Neuronal stem cell (in vitro differentiated cells): ENCODE data around the gene SYNPO2.

Source experiments
- DNase-seq: peaks from one replicate; pipeline ENCODE4 v3.0.0-alpha.2; 2013; ENCODE audit warnings: low spot score
- H2AFZ ChIP-seq: one replicate; pipeline ENCODE4 v1.6.1; 2013; ENCODE audit warnings: mild to moderate bottlenecking, low read length, inconsistent platforms
- H2AK5ac ChIP-seq: 2 replicates; pipeline ENCODE4 v1.6.1; 2013; ENCODE audit warnings: low read depth, mild to moderate bottlenecking, inconsistent platforms, low read length, moderate library complexity, mixed read lengths
- H2BK120ac ChIP-seq: 2 replicates; pipeline ENCODE4 v1.6.1; 2013; ENCODE audit warnings: low read depth, mild to moderate bottlenecking, inconsistent platforms, low read length, moderate library complexity, mixed read lengths
- H2BK12ac ChIP-seq: one replicate; pipeline ENCODE4 v1.6.1; 2013; ENCODE audit warnings: low read length, inconsistent platforms
- H2BK15ac ChIP-seq: 2 replicates; pipeline ENCODE4 v1.6.1; 2013; ENCODE audit warnings: mild to moderate bottlenecking, low read length, inconsistent platforms, mixed read lengths
- H2BK5ac ChIP-seq: one replicate; pipeline ENCODE4 v1.6.1; 2013; ENCODE audit warnings: inconsistent platforms, mild to moderate bottlenecking, low read length, moderate library complexity
- H3K14ac ChIP-seq: one replicate; pipeline ENCODE4 v1.6.1; 2013; ENCODE audit warnings: low read length, inconsistent platforms
- H3K18ac ChIP-seq: 2 replicates; pipeline ENCODE4 v1.6.1; 2013; ENCODE audit warnings: low read length, inconsistent platforms
- H3K23ac ChIP-seq: 2 replicates; pipeline ENCODE4 v1.6.1; 2013; ENCODE audit warnings: low read depth, mild to moderate bottlenecking, mixed read lengths, low read length, inconsistent platforms; ENCODE audit not compliant: poor library complexity
- H3K27ac ChIP-seq: replicated peaks from 3 replicates; pipeline ENCODE4 v1.5.1; 2013; ENCODE audit warnings: low read length, inconsistent platforms
- H3K27me3 ChIP-seq, 3 experiments: 2 replicates each; pipeline ENCODE4 v1.6.1; 2013; ENCODE audit warnings: low read length in 3 of 3, mild to moderate bottlenecking in 2 of 3, inconsistent platforms in 1 of 3, low read depth in 1 of 3, mixed read lengths in 1 of 3, moderate library complexity in 1 of 3; ENCODE audit not compliant: control insufficient read depth in 3 of 3, insufficient read depth in 3 of 3
- H3K36me3 ChIP-seq, 2 donors: replicated peaks in 1 of 2; 2 replicates each; pipeline ENCODE4 v1.6.1; 2013; ENCODE audit warnings: low read length in 2 of 2; ENCODE audit not compliant: control insufficient read depth in 2 of 2, insufficient read depth in 2 of 2
- H3K4ac ChIP-seq: 2 replicates; pipeline ENCODE4 v1.6.1; 2013; ENCODE audit warnings: inconsistent platforms, mild to moderate bottlenecking, low read length, moderate library complexity
- H3K4me1 ChIP-seq, 2 donors: 1 replicate in 1 of 2; 2 replicates in 1 of 2; pipeline ENCODE4 v1.6.1; 2013; ENCODE audit warnings: low read length in 2 of 2, low read depth in 1 of 2; ENCODE audit not compliant: control insufficient read depth in 2 of 2, insufficient read depth in 1 of 2
- H3K4me2 ChIP-seq: one replicate; pipeline ENCODE4 v1.6.1; 2013; ENCODE audit warnings: mild to moderate bottlenecking, low read length, inconsistent platforms; ENCODE audit not compliant: insufficient read depth, poor library complexity, severe bottlenecking
- H3K4me3 ChIP-seq, 2 donors: 2 replicates each; pipeline ENCODE4 v1.5.1; 2013; ENCODE audit warnings: low read length in 2 of 2, mild to moderate bottlenecking in 2 of 2, inconsistent platforms in 1 of 2, moderate library complexity in 1 of 2
- H3K79me1 ChIP-seq: one replicate; pipeline ENCODE4 v1.6.1; 2013; ENCODE audit warnings: low read depth, mild to moderate bottlenecking, inconsistent platforms, low read length, moderate library complexity
- H3K9ac ChIP-seq: one replicate; pipeline ENCODE4 v1.6.1; 2013; ENCODE audit warnings: mild to moderate bottlenecking, low read depth, low read length, inconsistent platforms; ENCODE audit not compliant: poor library complexity
- H3K9me3 ChIP-seq, 2 donors: replicated peaks in 1 of 2; 2 replicates each; pipeline versions ENCODE3 to v1.6.1; 2013; ENCODE audit warnings: low read length in 2 of 2, mild to moderate bottlenecking in 2 of 2, inconsistent platforms in 1 of 2, low read depth in 1 of 2, mixed read lengths in 1 of 2, moderate library complexity in 1 of 2; ENCODE audit not compliant: control insufficient read depth in 2 of 2, insufficient read depth in 1 of 2
- H4K8ac ChIP-seq: one replicate; pipeline ENCODE4 v1.6.1; 2013; ENCODE audit warnings: low read depth, mild to moderate bottlenecking, inconsistent platforms, low read length, moderate library complexity
- H4K91ac ChIP-seq: one replicate; pipeline ENCODE4 v1.6.1; 2013; ENCODE audit warnings: low read length, low read depth, mild to moderate bottlenecking, inconsistent platforms; ENCODE audit not compliant: poor library complexity
- WGBS, 2 donors: extraction: QIAGEN DNeasy Blood & Tissue Kit; methylation state at CpG; one replicate each; pipeline ENCODE4 v1.1.7; 2013; ENCODE audit warnings: missing lambda C conversion rate in 2 of 2, mixed read lengths in 1 of 2; ENCODE audit not compliant: insufficient read length in 2 of 2, insufficient replicate concordance in 1 of 2; ENCODE audit errors: extremely low coverage in 2 of 2; 5-methylcytosine and 5-hydroxymethylcytosine counted together

The SYNPO2 gene

DNA sequence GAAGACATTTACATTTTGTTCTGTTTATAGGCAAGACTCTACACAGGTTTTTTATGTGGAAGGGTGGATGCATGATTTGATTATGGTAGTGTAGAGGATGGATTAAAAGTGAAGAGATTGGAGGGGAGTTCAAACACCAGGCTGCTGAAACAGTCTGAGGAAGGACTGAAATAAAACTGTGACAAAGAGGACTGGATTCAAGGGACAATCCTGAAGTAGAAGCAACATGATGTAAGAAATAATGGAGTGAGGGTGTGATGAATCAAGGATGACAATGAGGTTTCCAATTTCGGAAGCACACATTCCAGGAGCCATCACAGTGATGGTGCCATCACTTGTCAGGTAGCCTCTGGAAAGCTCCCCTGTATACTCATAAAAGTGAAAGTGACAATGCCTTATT is 103.5 kb downstream of the SYNPO2 start:
- peaks cover 0 to 8% (median 0%) of the 10 kb centered on the region in 3 experiments for H3K27me3 ChIP-seq
- no peak overlapping the region for H2AK5ac ChIP-seq
- H3K79me1 ChIP-seq, result no peaks in the 10 kb centered on the region
- no peak overlapping the region for H3K14ac ChIP-seq
- no peak overlapping the region for H3K9ac ChIP-seq
- WGBS, 2 donors, result no CpG with 5 or more reads among the region's 1 CpG
- H3K36me3 ChIP-seq, result no peaks in the 10 kb centered on the region
- H2BK15ac ChIP-seq, result no peak overlapping the region
- no peaks in the 10 kb centered on the region for H3K9me3 ChIP-seq
- H2BK12ac ChIP-seq, result no peak overlapping the region
- DNase-seq, result no peak
- H2BK5ac ChIP-seq, result no peak overlapping the region
- H3K4ac ChIP-seq, result no peak overlapping the region
- H3K4me2 ChIP-seq, result no peak overlapping the region
- no peak overlapping the region for H3K27ac ChIP-seq
- no peak overlapping the region for H3K23ac ChIP-seq
- H4K91ac ChIP-seq, result no peak overlapping the region
- no peak overlapping the region for H4K8ac ChIP-seq
- H3K18ac ChIP-seq, result no peak overlapping the region
- no peak overlapping the region for H2AFZ ChIP-seq
- H3K4me1 ChIP-seq, result no peaks in the 10 kb centered on the region
- H2BK120ac ChIP-seq, result no peak overlapping the region
- no peak overlapping the region for H3K4me3 ChIP-seq

DNA sequence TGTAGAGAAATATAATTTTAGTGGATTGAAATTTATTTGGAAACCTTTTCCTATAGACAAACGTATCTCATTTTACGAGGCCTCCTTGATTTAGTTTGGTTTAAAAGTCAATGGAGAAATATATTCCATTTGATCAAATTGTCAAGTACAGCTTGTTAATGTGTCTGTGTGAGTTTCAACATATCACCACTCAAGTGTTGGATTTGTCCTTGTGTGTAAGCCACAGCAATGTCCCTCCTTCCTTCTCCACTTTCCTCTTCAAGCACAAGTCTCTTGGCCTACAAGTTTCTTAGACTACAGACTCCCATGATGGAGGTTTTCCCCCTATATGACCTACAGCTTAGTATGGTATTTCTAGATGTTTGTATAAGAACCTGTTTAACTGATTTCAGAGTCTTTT is 104.7 kb downstream of the SYNPO2 start:
- H4K91ac ChIP-seq, result no peak overlapping the region
- WGBS, 2 donors, result no CpG with 5 or more reads among the region's 2 CpGs
- no peak overlapping the region for H3K9ac ChIP-seq

DNA sequence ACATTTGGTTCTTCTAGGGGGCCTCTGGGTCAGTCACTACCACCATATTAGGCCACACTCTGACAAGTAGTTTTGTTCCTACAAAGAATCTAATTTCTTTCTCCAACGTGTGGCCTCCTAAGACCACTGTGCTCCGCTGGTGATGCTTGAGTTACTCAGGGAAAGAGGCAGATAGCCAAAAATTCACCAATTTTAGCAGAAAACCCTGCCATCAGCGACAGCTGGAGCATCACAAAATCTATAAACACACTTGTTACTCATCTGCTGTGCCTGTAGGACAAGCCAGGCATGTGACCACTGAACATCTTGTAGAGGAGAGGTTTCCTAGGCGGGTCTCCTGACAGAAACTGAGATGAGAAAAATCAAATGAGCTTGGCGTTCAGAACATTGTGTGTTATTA is 105.4 kb downstream of the SYNPO2 start:
- Histone ChIP-seq H2BK15ac (no peak overlapping the region), H3K14ac (no peak overlapping the region), H3K9ac (no peak overlapping the region), H4K8ac (no peak overlapping the region), H3K18ac (no peak overlapping the region), H2BK12ac (no peak overlapping the region), H3K27ac (no peak overlapping the region), H3K27me3 (peaks cover 0 to 8% (median 0%) of the 10 kb centered on the region in 3 experiments), H3K9me3 (no peaks in the 10 kb centered on the region), H3K4ac (no peak overlapping the region), H2BK120ac (no peak overlapping the region), H3K79me1 (no peaks in the 10 kb centered on the region), H2AK5ac (no peak overlapping the region), H2AFZ (no peak overlapping the region), H3K4me3 (no peak overlapping the region), H3K23ac (no peak overlapping the region), H3K36me3 (no peaks in the 10 kb centered on the region), H3K4me2 (no peak overlapping the region), H4K91ac (no peak overlapping the region), H2BK5ac (no peak overlapping the region), H3K4me1 (no peaks in the 10 kb centered on the region)
- whole genome bisulfite sequencing, 2 donors, result no CpG with 5 or more reads among the region's 5 CpGs
- no peak for DNase-seq

More for the DNA sequence above, 104.7 kb downstream of the SYNPO2 start:
- Histone ChIP-seq H3K27ac (no peak overlapping the region), H3K18ac (no peak overlapping the region), H3K23ac (no peak overlapping the region), H2AFZ (no peak overlapping the region), H2BK5ac (no peak overlapping the region), H2AK5ac (no peak overlapping the region), H3K36me3 (no peaks in the 10 kb centered on the region), H3K4me1 (no peaks in the 10 kb centered on the region), H3K27me3 (peaks cover 0 to 8% (median 0%) of the 10 kb centered on the region in 3 experiments), H3K4me2 (no peak overlapping the region), H3K79me1 (no peaks in the 10 kb centered on the region), H3K4me3 (no peak overlapping the region), H3K14ac (no peak overlapping the region), H3K9me3 (no peaks in the 10 kb centered on the region), H2BK15ac (no peak overlapping the region), H3K4ac (no peak overlapping the region), H4K8ac (no peak overlapping the region), H2BK120ac (no peak overlapping the region), H2BK12ac (no peak overlapping the region)
- no peak for DNase-seq

- Histone ChIP-seq H2AK5ac (no peak overlapping the region), H3K36me3 (no peaks in the 10 kb centered on the region), H3K23ac (no peak overlapping the region), H3K27ac (no peak overlapping the region), H3K9me3 (no peaks in the 10 kb centered on the region), H2BK120ac (no peak overlapping the region), H3K79me1 (no peaks in the 10 kb centered on the region), H2BK5ac (no peak overlapping the region), H2BK12ac (no peak overlapping the region), H3K27me3 (peaks cover 0 to 12% (median 0%) of the 10 kb centered on the region in 3 experiments), H4K8ac (no peak overlapping the region), H3K4ac (no peak overlapping the region), H3K14ac (no peak overlapping the region), H3K4me1 (no peaks in the 10 kb centered on the region), H3K4me2 (no peak overlapping the region), H4K91ac (no peak overlapping the region), H2BK15ac (no peak overlapping the region), H3K9ac (no peak overlapping the region), H2AFZ (no peak overlapping the region), H3K18ac (no peak overlapping the region), H3K4me3 (no peak overlapping the region)
- WGBS, 2 donors, result no CpG with 5 or more reads among the region's 4 CpGs
- no peak for DNase-seq
Observed at GRCh38 chr4:118995693-118996391, 107.2 kb downstream of the SYNPO2 start.
